Measurements from ENCODE around the gene RAD9A. TPM values are rescaled to one million over a fixed set of nuclear protein-coding genes. Genes with fewer than 3 reads are reported as not detected.
A peak's percentile ranks its signal among the peaks of the same experiment; 100 is the strongest.

RAD9A gene
- total and polyA plus RNA-seq, 9 of the 15 experiments (the other 6 are each of a cell fraction or from before 2014, with no cell fraction given) = 1.4 to 41.2 (median 16.1) TPM

GRCh38 chr11:67391304-67392182 lies at the start of gene RAD9A (continued):
- TF ChIP-seq RERE (CRISPR knock-in tag; IDR thresholded peaks at IDR 0.05; ENCODE audit: borderline replicate concordance) = no peak
- no peak for TF ChIP-seq KAT8 (IDR thresholded peaks at IDR 0.05; ENCODE audit: low read depth)
- no peak for TF ChIP-seq KHSRP (IDR thresholded peaks at IDR 0.05)
- TF ChIP-seq CBX8 (IDR thresholded peaks at IDR 0.05; ENCODE audit: borderline replicate concordance, extremely low read depth, low read depth, low read length, poor library complexity, severe bottlenecking) = no peak
- TF ChIP-seq ZNF77 (CRISPR knock-in tag; IDR thresholded peaks at IDR 0.05) = no peak
- TF ChIP-seq GTF3C2 (IDR thresholded peaks at IDR 0.05; ENCODE audit: borderline replicate concordance, extremely low read depth, insufficient read length) = no peak
- TF ChIP-seq TOE1 (IDR thresholded peaks at IDR 0.05; ENCODE audit: borderline replicate concordance) = peak; percentile 100
- no peak for TF ChIP-seq TOE1 (CRISPR knock-in tag; IDR thresholded peaks at IDR 0.05; ENCODE audit: borderline replicate concordance, low read depth)
- TF ChIP-seq RAD21 (CRISPR knock-in tag; conservative IDR thresholded peaks at IDR 0.05 in 1 of 2, IDR thresholded peaks at IDR 0.05 in 1 of 2) = no peak
- TF ChIP-seq BRD4 (IDR thresholded peaks at IDR 0.05) = no peak
- TF ChIP-seq KAT7 (CRISPR knock-in tag; IDR thresholded peaks at IDR 0.05; ENCODE audit: borderline replicate concordance) = peak; percentile 82
- no peak for TF ChIP-seq TEAD2 (tag; IDR thresholded peaks at IDR 0.05)
- peak; percentile 68; the same call in 1 of the 2 replicates for TF ChIP-seq ZNF282 (CRISPR knock-in tag; IDR thresholded peaks at IDR 0.05)
- TF ChIP-seq USF1 (CRISPR knock-in tag; IDR thresholded peaks at IDR 0.05) = peak; percentile 99
- TF ChIP-seq ZNF436 (CRISPR knock-in tag; IDR thresholded peaks at IDR 0.05) = no peak
- no peak for TF ChIP-seq HOXB6 (CRISPR knock-in tag; IDR thresholded peaks at IDR 0.05; ENCODE audit: borderline replicate concordance)
- TF ChIP-seq ZNF584 (CRISPR knock-in tag; IDR thresholded peaks at IDR 0.05; ENCODE audit: low read depth) = no peak
- no peak for TF ChIP-seq NCOA1 (IDR thresholded peaks at IDR 0.05; ENCODE audit: low read depth)
